ENCODE measurements around the gene XYLB. TPM values are rescaled to one million over a fixed set of nuclear protein-coding genes. Genes with fewer than 3 reads are reported as not detected.

Gene XYLB
- total RNA-seq, 1 experiment from 2014 or later = 20.1 TPM

GRCh38 chr3:38331257-38332022 lies 15.1 kb upstream of the XYLB start:
- CTCF ChIA-PET = no interaction called here
- TF ChIP-seq CTCF (IDR thresholded peaks at IDR 0.05; ENCODE audit: insufficient read depth in 1 of 2, low read depth in 1 of 2, low read length in 1 of 2, severe bottlenecking in 1 of 2, unreplicated experiment in 1 of 2) = no peak
- no TSS peak for BruUV-seq (replicated peaks)

GRCh38 chr3:38332201-38332600 lies 14.4 kb upstream of the XYLB start:
- no peak for TF ChIP-seq CTCF (IDR thresholded peaks at IDR 0.05; ENCODE audit: insufficient read depth in 1 of 2, low read depth in 1 of 2, low read length in 1 of 2, severe bottlenecking in 1 of 2, unreplicated experiment in 1 of 2)
- H3K4me1 Mint-ChIP-seq (ENCODE audit: low read depth, unreplicated experiment) = no peaks in the 10 kb centered on the region
- no TSS peak for BruUV-seq (replicated peaks)
- no peaks in the 10 kb centered on the region for H3K27me3 Mint-ChIP-seq (ENCODE audit: insufficient read depth, unreplicated experiment)
- no peak overlapping the region for H3K27ac Mint-ChIP-seq (ENCODE audit: unreplicated experiment)
- H3K4me3 ChIP-seq (ENCODE audit: low read depth, low read length) = no peak overlapping the region
- CTCF ChIA-PET = no interaction called here
- H3K9me3 ChIP-seq = no peaks in the 10 kb centered on the region
- H3K9me3 Mint-ChIP-seq (ENCODE audit: unreplicated experiment) = no peaks in the 10 kb centered on the region
- H3K4me3 Mint-ChIP-seq (ENCODE audit: unreplicated experiment) = no peak overlapping the region
- no peaks in the 10 kb centered on the region for H3K36me3 ChIP-seq (ENCODE audit: control insufficient read depth, insufficient read depth, low read length)
- POLR2A ChIA-PET = interaction anchor here (0.6 kb wide), 1 partner anchor 275 kb away, joined by 5 read pairs; no protein-coding TSS in a partner anchor
- DNase-seq = no peak
- no peaks in the 10 kb centered on the region for H3K4me1 ChIP-seq
- H3K27me3 ChIP-seq (replicated peaks; ENCODE audit: control insufficient read depth, insufficient read depth, low read length) = no peaks in the 10 kb centered on the region
- intact Hi-C loops (cut with micrococcal nuclease; ENCODE audit: unreplicated experiment) = no loop called here
- H3K36me3 Mint-ChIP-seq (ENCODE audit: insufficient read depth, unreplicated experiment) = no peaks in the 10 kb centered on the region

More at GRCh38 chr3:38331257-38332022, 15.1 kb upstream of the XYLB start:
- H3K4me1 Mint-ChIP-seq (ENCODE audit: low read depth, unreplicated experiment) = no peaks in the 10 kb centered on the region
- H3K27me3 ChIP-seq (replicated peaks; ENCODE audit: control insufficient read depth, insufficient read depth, low read length) = no peaks in the 10 kb centered on the region
- no peak overlapping the region for H3K4me3 Mint-ChIP-seq (ENCODE audit: unreplicated experiment)
- no peaks in the 10 kb centered on the region for H3K36me3 Mint-ChIP-seq (ENCODE audit: insufficient read depth, unreplicated experiment)
- H3K9me3 ChIP-seq = no peaks in the 10 kb centered on the region
- no peaks in the 10 kb centered on the region for H3K4me1 ChIP-seq
- H3K9me3 Mint-ChIP-seq (ENCODE audit: unreplicated experiment) = no peaks in the 10 kb centered on the region
- no peaks in the 10 kb centered on the region for H3K27me3 Mint-ChIP-seq (ENCODE audit: insufficient read depth, unreplicated experiment)
- POLR2A ChIA-PET = interaction anchor here (0.6 kb wide), 1 partner anchor 275 kb away, joined by 5 read pairs; no protein-coding TSS in a partner anchor
- no peak overlapping the region for H3K4me3 ChIP-seq (ENCODE audit: low read depth, low read length)
- no peak overlapping the region for H3K27ac Mint-ChIP-seq (ENCODE audit: unreplicated experiment)
- intact Hi-C loops (cut with micrococcal nuclease; ENCODE audit: unreplicated experiment) = no loop called here
- DNase-seq = no peak
- H3K36me3 ChIP-seq (ENCODE audit: control insufficient read depth, insufficient read depth, low read length) = no peaks in the 10 kb centered on the region

GRCh38 chr3:38334142-38335055 lies 12.2 kb upstream of the XYLB start:
- CTCF ChIA-PET = no interaction called here
- no peak overlapping the region for H3K4me3 Mint-ChIP-seq (ENCODE audit: unreplicated experiment)
- intact Hi-C loops (cut with micrococcal nuclease; ENCODE audit: unreplicated experiment) = no loop called here

More at GRCh38 chr3:38334142-38335055, 12.2 kb upstream of the XYLB start:
- no peaks in the 10 kb centered on the region for H3K9me3 Mint-ChIP-seq (ENCODE audit: unreplicated experiment)
- TF ChIP-seq CTCF (IDR thresholded peaks at IDR 0.05; ENCODE audit: insufficient read depth in 1 of 2, low read depth in 1 of 2, low read length in 1 of 2, severe bottlenecking in 1 of 2, unreplicated experiment in 1 of 2) = no peak
- H3K36me3 Mint-ChIP-seq (ENCODE audit: insufficient read depth, unreplicated experiment) = no peaks in the 10 kb centered on the region
- Histone ChIP-seq H3K4me3 (ENCODE audit: low read depth, low read length) (no peak overlapping the region), H3K9me3 (no peaks in the 10 kb centered on the region), H3K4me1 (no peaks in the 10 kb centered on the region), H3K27me3 (replicated peaks; ENCODE audit: control insufficient read depth, insufficient read depth, low read length) (no peaks in the 10 kb centered on the region), H3K36me3 (ENCODE audit: control insufficient read depth, insufficient read depth, low read length) (no peaks in the 10 kb centered on the region)
- H3K27ac Mint-ChIP-seq (ENCODE audit: unreplicated experiment) = no peak overlapping the region
- no TSS peak for BruUV-seq (replicated peaks)
- POLR2A ChIA-PET = no interaction called here
- no peak for DNase-seq
- H3K4me1 Mint-ChIP-seq (ENCODE audit: low read depth, unreplicated experiment) = no peaks in the 10 kb centered on the region
- H3K27me3 Mint-ChIP-seq (ENCODE audit: insufficient read depth, unreplicated experiment) = no peaks in the 10 kb centered on the region
